ENCODE measurements around the gene SLIT3.

DNA sequence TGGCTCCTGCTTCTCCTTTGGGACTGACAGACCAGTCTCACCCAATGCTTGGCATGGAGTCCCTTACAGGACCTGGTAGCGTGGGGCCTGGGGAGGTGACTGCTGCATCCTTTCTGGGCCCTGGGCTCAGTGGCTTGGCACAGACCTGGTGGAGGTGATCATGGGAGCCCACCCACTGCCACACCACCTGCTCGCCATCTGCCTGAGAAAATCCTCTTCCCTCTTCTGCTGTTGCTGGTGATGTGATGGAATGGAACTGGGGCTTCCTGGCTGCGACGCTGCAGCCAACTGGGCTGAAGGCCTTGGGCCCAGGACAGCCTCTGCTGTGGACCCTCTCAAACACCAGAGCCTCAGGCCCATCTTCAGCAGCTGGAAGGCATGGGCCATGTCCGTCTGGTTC is 599.3 kb downstream of the SLIT3 start:
- TF ChIP-seq POU2F2 (IDR thresholded peaks at IDR 0.05; ENCODE audit: low read depth, low read length) (no peak), POLR2A (IDR thresholded peaks at IDR 0.05; ENCODE audit: low read depth, low read length) (no peak), POLR2AphosphoS5 (IDR thresholded peaks at IDR 0.05; ENCODE audit: low read depth, low read length) (no peak), PAX5 (IDR thresholded peaks at IDR 0.05; ENCODE audit: insufficient read depth, low read length, severe bottlenecking) (no peak), SPI1 (IDR thresholded peaks at IDR 0.05; ENCODE audit: low read depth, low read length) (no peak), TAF1 (IDR thresholded peaks at IDR 0.05; ENCODE audit: low read depth, low read length) (no peak)

Data from GM12891 (cell line).